MV-4-11 (cell line): Measurements from ENCODE around the gene TAOK2.
"Not testable (repeated sequence)": the region's sequence is repeated elsewhere in the genome, so short reads cannot be mapped to it uniquely, and the experiment has no call there.

Experiments used
- DNase-seq: peaks from one replicate; lab custom pipeline; 2025; lab: John Stamatoyannopoulos, UW

The TAOK2 gene

GRCh38 chr16:29973384-29974246 is at the start of gene TAOK2:
TSS of gene TAOK2 (plus strand) at chr16:29973868. CDS start at chr16:29977773, 3,905 bp downstream.
- DNase-seq: peak; percentile 99

- peak; percentile 13 for DNase-seq
Measured at GRCh38 chr16:29925105-29925756, 48.4 kb upstream of the TAOK2 start.

GRCh38 chr16:29925781-29926710 is 47.6 kb upstream of the TAOK2 start, which contains the start of gene KCTD13:
TSS of gene KCTD13 (minus strand) at chr16:29926226. CDS start at chr16:29926033, 193 bp downstream.
- DNase-seq: peak; percentile 79

- DNase-seq: no peak
Measured at GRCh38 chr16:29926711-29927052, 47.0 kb upstream of the TAOK2 start.

GRCh38 chr16:29927070-29927905 is 46.4 kb upstream of the TAOK2 start:
- DNase-seq: no peak

- DNase-seq: not testable (repeated sequence)
Measured at GRCh38 chr16:29931750-29932149, 41.9 kb upstream of the TAOK2 start.

GRCh38 chr16:29940656-29941055 is 33.0 kb upstream of the TAOK2 start:
- no peak for DNase-seq

- no peak for DNase-seq
Measured at GRCh38 chr16:29943846-29944799, 29.5 kb upstream of the TAOK2 start.

GRCh38 chr16:29947897-29948296 is 25.8 kb upstream of the TAOK2 start:
- no peak for DNase-seq

GRCh38 chr16:29950806-29951461 is 22.7 kb upstream of the TAOK2 start:
- DNase-seq: no peak

GRCh38 chr16:29951625-29952365 is 21.9 kb upstream of the TAOK2 start:
- no peak for DNase-seq

GRCh38 chr16:29958756-29959155 is 14.9 kb upstream of the TAOK2 start:
- DNase-seq: no peak

- DNase-seq: no peak
Measured at GRCh38 chr16:29959293-29959692, 14.4 kb upstream of the TAOK2 start.

- not testable (repeated sequence) for DNase-seq
Measured at GRCh38 chr16:29959821-29960220, 13.8 kb upstream of the TAOK2 start.

- no peak for DNase-seq
Measured at GRCh38 chr16:29961127-29961478, 12.6 kb upstream of the TAOK2 start.

- DNase-seq: peak; percentile 88
Measured at GRCh38 chr16:29961479-29962343, 12.0 kb upstream of the TAOK2 start, which contains the start of gene TMEM219. TSS of gene TMEM219 (plus strand) at chr16:29962079. CDS start at chr16:29963144, 1,065 bp downstream.

- DNase-seq: peak; percentile 56
Measured at GRCh38 chr16:29962344-29962994, 11.2 kb upstream of the TAOK2 start.
